GM19238 (cell line): ENCODE data around the gene PANX2.

Experiments used
- DNase-seq: peaks from one replicate; pipeline ENCODE4 v3.0.0; 2011; ENCODE audit warnings: low spot score; ENCODE audit not compliant: insufficient read length

PANX2 gene

GRCh38 chr22:50227579-50228215, 57.2 kb downstream of the PANX2 start:
- DNase-seq = no peak

DNA sequence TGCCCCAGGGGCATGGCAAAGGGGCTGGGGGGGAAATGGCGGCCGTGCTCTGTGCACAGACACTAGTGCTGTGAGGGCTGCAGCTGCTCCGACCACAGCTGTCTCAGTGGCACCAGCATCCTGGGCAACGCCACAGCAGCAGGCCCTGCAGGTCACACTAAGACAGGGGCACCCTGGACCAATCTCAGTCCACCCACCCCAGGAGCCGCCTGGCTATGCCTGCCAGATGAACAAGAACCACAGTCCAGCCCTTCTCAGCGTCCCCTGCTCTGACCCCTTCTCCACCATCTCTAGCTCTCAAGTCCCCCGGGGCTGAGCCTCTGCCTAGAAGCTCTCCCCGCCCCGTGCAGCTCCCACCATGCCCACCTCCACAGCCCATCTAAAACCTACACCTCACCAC, 57.8 kb downstream of the PANX2 start:
- DNase-seq = no peak

GRCh38 chr22:50229370-50229769, 58.8 kb downstream of the PANX2 start:
- DNase-seq = no peak
